ENCODE results near the gene LGI2.
"Not testable (repeated sequence)": the region's sequence is repeated elsewhere in the genome, so short reads cannot be mapped to it uniquely, and the experiment has no call there.

The LGI2 gene

DNA sequence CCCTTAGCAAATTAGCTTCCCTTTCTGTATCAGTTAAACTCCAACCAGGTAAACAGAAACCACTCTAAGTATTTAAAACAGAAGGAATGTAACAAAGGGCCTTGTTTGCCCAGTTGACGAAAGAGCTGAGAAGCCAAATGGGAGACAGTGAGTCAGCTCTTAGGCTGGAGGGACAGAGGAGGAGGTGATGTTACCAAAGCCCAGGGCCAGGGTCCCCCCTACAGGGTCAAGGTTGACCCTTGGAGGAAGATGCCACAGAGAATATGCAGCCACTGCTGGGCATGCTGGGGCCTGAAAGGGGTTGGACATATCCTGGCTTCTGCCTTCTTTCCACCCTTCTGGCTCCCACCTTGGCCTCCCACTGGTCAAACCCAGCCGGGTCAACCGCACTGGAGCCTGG lies 38.3 kb upstream of the LGI2 start:
- no peak overlapping the region for H3K4me3 ChIP-seq (ENCODE audit: control insufficient read depth, low read depth, low read length)
- TF ChIP-seq, protein P1, sequence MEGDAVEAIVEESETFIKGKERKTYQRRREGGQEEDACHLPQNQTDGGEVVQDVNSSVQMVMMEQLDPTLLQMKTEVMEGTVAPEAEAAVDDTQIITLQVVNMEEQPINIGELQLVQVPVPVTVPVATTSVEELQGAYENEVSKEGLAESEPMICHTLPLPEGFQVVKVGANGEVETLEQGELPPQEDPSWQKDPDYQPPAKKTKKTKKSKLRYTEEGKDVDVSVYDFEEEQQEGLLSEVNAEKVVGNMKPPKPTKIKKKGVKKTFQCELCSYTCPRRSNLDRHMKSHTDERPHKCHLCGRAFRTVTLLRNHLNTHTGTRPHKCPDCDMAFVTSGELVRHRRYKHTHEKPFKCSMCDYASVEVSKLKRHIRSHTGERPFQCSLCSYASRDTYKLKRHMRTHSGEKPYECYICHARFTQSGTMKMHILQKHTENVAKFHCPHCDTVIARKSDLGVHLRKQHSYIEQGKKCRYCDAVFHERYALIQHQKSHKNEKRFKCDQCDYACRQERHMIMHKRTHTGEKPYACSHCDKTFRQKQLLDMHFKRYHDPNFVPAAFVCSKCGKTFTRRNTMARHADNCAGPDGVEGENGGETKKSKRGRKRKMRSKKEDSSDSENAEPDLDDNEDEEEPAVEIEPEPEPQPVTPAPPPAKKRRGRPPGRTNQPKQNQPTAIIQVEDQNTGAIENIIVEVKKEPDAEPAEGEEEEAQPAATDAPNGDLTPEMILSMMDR (IDR thresholded peaks at IDR 0.05; ENCODE audit: control insufficient read depth, insufficient read depth, low read depth, low read length, missing control alignments) = no peak
- no peak for DNase-seq (ENCODE audit: low read depth)

- DNase-seq (ENCODE audit: low read depth) = no peak
- TF ChIP-seq, protein P1 (IDR thresholded peaks at IDR 0.05; ENCODE audit: control insufficient read depth, insufficient read depth, low read depth, low read length, missing control alignments) = no peak
- no peak overlapping the region for H3K4me3 ChIP-seq (ENCODE audit: control insufficient read depth, low read depth, low read length)
Observed at GRCh38 chr4:25068386-25068785, 37.6 kb upstream of the LGI2 start.

GRCh38 chr4:25065932-25066590 lies 35.3 kb upstream of the LGI2 start:
- TF ChIP-seq, protein P1 (IDR thresholded peaks at IDR 0.05; ENCODE audit: control insufficient read depth, insufficient read depth, low read depth, low read length, missing control alignments) = no peak
- DNase-seq (ENCODE audit: low read depth) = peak; percentile 16

GRCh38 chr4:25065431-25065858 lies 34.7 kb upstream of the LGI2 start:
- DNase-seq (ENCODE audit: low read depth) = no peak
- TF ChIP-seq, protein P1 (IDR thresholded peaks at IDR 0.05; ENCODE audit: control insufficient read depth, insufficient read depth, low read depth, low read length, missing control alignments) = no peak
- H3K4me3 ChIP-seq (ENCODE audit: control insufficient read depth, low read depth, low read length) = no peak overlapping the region

More at GRCh38 chr4:25065932-25066590, 35.3 kb upstream of the LGI2 start:
- no peak overlapping the region for H3K4me3 ChIP-seq (ENCODE audit: control insufficient read depth, low read depth, low read length)

- H3K4me3 ChIP-seq (ENCODE audit: control insufficient read depth, low read depth, low read length); DNase-seq (ENCODE audit: low read depth): not testable (repeated sequence)
Observed at GRCh38 chr4:25064447-25064846, 33.7 kb upstream of the LGI2 start.

GRCh38 chr4:25063116-25063515 lies 32.4 kb upstream of the LGI2 start:
- TF ChIP-seq, protein P1 (IDR thresholded peaks at IDR 0.05; ENCODE audit: control insufficient read depth, insufficient read depth, low read depth, low read length, missing control alignments) = no peak
- H3K4me3 ChIP-seq (ENCODE audit: control insufficient read depth, low read depth, low read length) = no peak overlapping the region
- DNase-seq (ENCODE audit: low read depth) = no peak

DNA sequence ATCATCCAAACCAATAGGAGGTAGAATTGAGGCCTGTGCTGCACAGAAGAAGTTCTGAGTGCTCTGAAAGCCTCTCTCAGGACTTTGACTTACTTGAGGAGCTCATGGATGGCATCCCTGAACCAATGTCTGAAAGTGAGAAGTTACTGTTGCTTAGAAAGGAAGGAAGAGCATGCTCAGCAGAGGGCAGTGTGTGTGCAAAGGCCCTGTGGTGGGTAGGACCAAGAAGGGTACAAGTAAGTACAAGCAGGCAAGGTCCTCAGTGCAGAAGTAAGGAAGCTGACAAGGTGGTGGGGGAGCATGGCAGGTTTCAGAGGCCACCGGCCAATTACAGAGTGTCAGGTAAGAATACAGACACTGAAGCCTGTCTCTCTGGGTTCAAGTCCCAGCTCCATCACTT lies 31.4 kb upstream of the LGI2 start:
- no peak for DNase-seq (ENCODE audit: low read depth)
- no peak overlapping the region for H3K4me3 ChIP-seq (ENCODE audit: control insufficient read depth, low read depth, low read length)
- TF ChIP-seq, protein P1 (IDR thresholded peaks at IDR 0.05; ENCODE audit: control insufficient read depth, insufficient read depth, low read depth, low read length, missing control alignments) = no peak
